Limb (tissue), 2 donors: ENCODE data around the gene CDC42EP3.
A peak's percentile ranks its signal among the peaks of the same experiment; 100 is the strongest.

Experiments
- DNase-seq, 2 donors: peaks; one replicate each; pipeline ENCODE4 v3.0.0-alpha.2; 2016; ENCODE audit errors: extremely low spot score in 2 of 2

Gene CDC42EP3

GRCh38 chr2:37683921-37684780 is 12.7 kb upstream of the CDC42EP3 start:
- DNase-seq, result no peak

GRCh38 chr2:37683241-37683640 is 11.8 kb upstream of the CDC42EP3 start:
- DNase-seq, result no peak

DNA sequence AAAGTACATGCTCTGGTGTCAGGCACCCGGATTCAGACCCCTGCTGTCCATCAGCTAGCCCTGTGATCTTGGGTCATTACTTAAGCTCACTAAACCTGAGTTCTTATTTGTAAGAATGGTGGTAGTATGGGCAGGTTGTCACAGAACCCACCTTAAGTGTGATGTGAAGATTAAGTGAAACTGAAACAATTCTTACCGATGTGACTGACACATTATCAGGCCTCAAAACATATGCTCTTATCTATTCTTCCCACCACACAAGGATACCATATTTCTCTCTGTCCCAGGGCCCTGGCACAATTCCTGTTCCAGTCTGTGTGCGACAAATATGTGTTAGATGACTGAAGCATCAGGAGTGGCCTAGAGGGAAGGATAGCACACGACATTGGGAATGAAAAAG is 11.0 kb upstream of the CDC42EP3 start:
- no peak for DNase-seq

DNA sequence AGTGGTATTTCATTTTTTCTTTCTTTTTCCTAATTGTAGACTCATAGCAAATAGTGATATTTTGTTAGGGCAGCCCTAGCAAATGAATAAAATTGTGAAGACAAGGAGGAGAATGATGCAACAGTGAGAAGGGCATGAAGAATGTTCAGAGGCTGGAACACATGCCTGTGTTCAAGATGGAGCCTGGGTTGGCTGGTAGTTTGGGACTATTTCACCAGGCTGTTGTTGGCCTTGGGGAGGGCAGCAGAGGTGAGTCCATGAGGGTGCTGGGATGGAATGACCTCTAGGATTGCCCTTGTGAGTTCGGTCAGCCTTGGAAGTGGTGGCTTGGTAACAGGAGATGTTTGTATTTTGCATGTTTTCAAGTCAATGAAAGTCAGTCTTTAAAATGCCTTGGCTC is 10.1 kb upstream of the CDC42EP3 start:
- no peak for DNase-seq

DNA sequence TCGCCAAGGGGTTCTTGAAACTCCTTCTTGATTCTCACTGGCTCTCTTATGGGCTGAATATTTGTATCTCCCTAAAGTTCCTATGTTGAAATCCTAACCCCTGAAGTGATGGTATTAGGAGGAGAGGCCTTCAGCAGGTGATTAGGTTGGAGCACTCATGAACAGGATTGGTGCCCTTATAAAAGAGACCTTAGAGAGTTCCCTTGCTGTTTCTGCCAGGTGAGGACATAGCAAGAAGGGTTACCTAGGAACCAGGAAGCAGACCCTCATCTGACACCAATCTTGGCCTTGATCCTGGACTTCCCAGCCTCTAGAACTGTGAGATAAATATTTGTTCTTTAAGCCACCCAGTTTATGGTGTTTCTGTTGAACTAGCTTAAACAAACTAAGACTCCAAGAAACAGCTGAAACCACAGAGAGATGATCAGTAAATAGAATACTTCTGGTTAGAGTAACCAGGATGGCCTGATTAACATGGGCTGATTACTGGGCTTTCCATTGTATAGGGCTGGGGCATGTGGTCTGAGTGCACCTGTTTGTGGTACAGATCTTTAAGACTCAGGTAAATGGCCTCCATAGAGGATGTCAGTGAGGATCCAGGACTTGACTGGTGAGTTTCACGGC is 7.7 kb upstream of the CDC42EP3 start:
- no peak for DNase-seq

GRCh38 chr2:37676274-37676673 is 4.8 kb upstream of the CDC42EP3 start:
- DNase-seq, result no peak

GRCh38 chr2:37674946-37675345 is 3.5 kb upstream of the CDC42EP3 start:
- DNase-seq, result no peak

DNA sequence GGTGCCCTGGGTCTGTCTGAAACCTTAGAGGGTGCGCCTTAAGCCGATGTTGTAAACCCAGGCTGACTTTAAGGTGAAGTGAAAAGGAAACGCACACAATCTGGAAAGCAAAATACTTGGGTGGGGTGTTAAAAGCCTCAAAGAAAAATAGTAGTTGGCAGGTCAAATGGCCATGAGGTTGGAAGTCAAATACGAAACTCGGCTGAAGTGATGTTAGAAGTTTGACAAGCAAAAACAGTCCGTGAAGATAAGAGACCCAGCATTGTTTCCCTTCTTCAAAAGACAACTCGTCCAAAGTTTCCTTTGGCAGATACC is 1.4 kb upstream of the CDC42EP3 start:
- no peak for DNase-seq

DNA sequence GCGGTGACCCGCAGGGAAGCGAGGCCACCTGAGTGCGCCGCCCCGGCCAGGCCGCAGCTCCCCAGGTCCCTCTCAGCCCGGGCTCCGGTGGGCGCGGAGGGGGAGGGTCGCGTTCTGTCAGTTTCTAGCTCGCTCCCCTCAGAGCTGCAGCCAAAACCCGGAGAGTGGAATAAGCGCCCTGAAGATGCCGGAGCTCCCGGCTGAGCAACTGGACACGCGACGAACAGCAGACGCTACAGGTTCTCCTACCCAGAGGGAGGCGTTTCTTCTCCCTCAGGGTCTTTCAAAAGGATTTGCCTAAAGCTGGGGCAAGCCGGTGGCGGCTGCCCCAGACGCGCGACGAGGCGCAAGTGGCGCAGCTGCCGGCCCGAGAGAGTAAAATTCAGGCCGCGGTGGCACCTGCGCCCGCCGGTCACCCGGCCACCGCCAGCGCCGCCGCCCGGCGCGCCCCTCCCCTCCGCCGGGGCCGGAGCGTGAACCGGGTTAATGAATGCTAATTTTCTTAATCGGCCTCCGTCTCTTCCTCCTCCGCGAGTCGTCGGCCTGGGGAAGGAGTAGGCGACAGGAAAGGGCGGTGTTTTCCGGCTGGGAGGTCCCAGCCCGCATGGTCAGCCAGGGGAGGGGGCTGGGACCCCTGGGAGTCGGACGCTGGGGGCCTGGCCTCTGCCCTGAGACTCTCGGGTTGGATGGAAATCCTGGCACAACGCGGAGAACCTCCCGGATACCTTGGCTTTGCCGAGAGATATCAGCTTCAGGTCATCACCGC is 845 bp upstream of the CDC42EP3 start:
- peak; percentile 77 to 94 for DNase-seq

DNA sequence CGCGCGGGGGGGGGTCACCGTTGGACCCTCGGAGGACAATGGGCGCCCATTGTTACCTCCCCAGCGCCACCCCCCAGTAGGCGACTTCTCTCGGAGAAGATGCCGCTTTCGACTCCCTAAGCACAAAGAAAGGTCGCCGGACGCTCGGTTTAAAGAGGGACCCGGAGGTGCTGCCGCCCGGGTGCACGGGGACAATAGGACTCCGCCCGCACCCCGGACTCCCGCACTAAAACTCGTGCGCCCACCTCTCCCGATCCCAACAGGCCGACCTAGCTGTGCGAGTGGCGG is 318 bp upstream of the CDC42EP3 start:
- no peak for DNase-seq

DNA sequence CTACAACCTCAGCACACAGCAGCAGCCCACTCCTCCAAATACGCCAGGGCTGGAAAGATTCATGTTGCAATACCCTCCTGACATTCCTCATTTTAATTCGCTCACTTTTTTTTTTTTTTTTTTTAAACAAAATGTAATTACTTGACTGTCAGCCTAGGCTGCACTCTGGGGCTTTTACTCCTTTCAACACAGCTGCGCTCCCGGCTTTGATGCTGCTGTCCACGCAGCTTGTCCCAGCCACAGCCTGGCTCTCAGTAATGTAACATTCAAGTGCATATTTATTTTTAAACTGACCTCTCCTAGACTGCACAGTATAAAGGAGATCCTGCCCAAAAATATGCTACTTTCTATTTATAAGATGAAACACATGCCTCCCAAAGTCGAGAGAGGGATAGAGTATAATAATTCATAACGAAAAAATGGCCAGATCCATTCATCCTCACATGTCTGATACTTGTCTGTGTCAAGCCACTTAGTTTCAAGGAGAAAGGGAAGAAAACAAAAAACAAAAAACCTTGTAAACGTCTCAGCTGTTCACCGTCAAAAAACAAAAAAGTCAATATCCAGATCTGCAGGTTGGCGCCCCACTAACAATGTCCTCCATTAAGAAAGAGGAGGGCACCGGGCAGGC is 949 bp downstream of the CDC42EP3 start:
- DNase-seq, result no peak

- no peak for DNase-seq
Observed at GRCh38 chr2:37669446-37669845, 2.0 kb downstream of the CDC42EP3 start.

GRCh38 chr2:37667704-37668103 is 3.7 kb downstream of the CDC42EP3 start:
- no peak for DNase-seq

- DNase-seq, result no peak
Observed at GRCh38 chr2:37666772-37667171, 4.7 kb downstream of the CDC42EP3 start.

- no peak for DNase-seq
Observed at GRCh38 chr2:37665604-37666362, 5.7 kb downstream of the CDC42EP3 start.

- no peak for DNase-seq
Observed at GRCh38 chr2:37665043-37665442, 6.4 kb downstream of the CDC42EP3 start.

GRCh38 chr2:37664231-37664643 is 7.2 kb downstream of the CDC42EP3 start:
- no peak for DNase-seq

DNA sequence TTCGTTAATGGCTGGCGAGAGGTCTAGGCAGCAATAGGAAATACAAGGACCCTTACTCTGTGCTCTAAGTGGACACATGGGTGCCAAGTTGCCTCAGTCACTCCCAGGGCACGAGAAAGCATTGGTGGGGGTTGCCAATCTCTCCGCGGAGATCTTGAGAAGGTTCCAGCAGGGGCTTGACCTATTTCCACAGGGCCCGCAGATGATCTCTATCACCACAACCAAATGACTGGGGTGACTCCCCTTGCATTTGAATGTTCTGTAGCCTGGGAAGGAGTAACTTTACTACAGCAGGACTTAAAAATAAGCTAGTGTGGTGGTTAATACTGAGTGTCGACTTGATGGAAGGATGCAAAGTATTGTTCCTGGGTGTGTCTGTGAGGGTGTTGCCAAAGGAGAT is 8.1 kb downstream of the CDC42EP3 start:
- DNase-seq, result no peak

DNA sequence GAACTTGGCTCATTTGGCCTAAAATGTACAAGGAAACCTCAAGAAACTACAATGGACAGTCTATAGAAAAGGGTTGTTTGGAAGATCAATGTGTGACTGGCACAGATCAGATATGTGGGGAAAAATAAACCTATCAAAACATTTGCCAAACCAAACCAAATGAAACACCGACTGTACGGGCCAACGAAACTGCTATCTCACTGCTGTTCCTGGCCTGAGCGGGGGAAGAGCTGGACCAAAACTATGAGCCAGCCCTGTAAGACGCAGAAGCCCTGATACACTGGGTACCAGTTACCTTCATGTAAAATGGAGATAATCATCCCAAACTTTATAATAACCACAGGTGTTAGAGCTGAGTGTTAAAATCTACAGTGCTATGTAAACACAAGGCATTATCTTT is 11.7 kb downstream of the CDC42EP3 start:
- no peak for DNase-seq

DNA sequence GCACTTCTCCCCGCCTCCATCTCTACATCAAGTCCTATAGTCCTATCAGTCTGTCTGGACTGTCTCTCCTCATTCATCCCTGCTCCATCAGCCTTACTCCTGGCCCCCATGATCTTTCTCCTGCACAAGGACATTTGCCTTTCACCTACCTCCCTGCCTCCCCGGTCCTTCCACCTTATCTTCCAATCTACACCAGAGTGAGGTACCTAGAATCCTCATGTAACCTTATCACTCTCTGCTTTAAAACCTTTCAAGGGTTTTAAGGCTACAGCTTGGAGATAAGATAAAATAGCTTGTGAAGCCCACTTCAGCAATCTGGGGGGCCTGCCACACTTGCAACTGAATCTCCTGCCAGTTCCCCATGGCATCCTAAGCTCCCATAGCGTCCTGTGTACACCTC is 12.8 kb downstream of the CDC42EP3 start:
- DNase-seq, result no peak

GRCh38 chr2:37657471-37657870 is 14.0 kb downstream of the CDC42EP3 start:
- no peak for DNase-seq
